Muscle layer of duodenum (tissue), 2 donors: ENCODE results near the gene SAFB.
"Not testable (repeated sequence)": the region's sequence is repeated elsewhere in the genome, so short reads cannot be mapped to it uniquely, and the experiment has no call there.

Source experiments
- H3K27ac ChIP-seq: one replicate; pipeline ENCODE4 v1.7.0; 2013; ENCODE audit warnings: mild to moderate bottlenecking, low read length
- H3K27me3 ChIP-seq: one replicate; pipeline ENCODE4 v1.7.0; 2013; ENCODE audit warnings: low read depth, mild to moderate bottlenecking, control low read depth, low read length
- H3K36me3 ChIP-seq, 2 donors: one replicate each; pipeline ENCODE4 v1.7.0; 2013; ENCODE audit warnings: low read length in 2 of 2, control low read depth in 1 of 2, mild to moderate bottlenecking in 1 of 2; ENCODE audit not compliant: insufficient read depth in 2 of 2, control insufficient read depth in 1 of 2
- H3K4me1 ChIP-seq, 2 donors: one replicate each; pipeline ENCODE4 v1.7.0; 2013; ENCODE audit warnings: low read length in 2 of 2, mild to moderate bottlenecking in 2 of 2, control low read depth in 1 of 2, moderate library complexity in 1 of 2; ENCODE audit not compliant: insufficient read depth in 2 of 2, control insufficient read depth in 1 of 2
- H3K4me3 ChIP-seq, 2 donors: one replicate each; pipeline ENCODE4 v1.7.0; 2013; ENCODE audit warnings: low read length in 2 of 2, low read depth in 1 of 2, mild to moderate bottlenecking in 1 of 2
- H3K9me3 ChIP-seq, 2 donors: one replicate each; pipeline ENCODE4 v1.7.0; 2013; ENCODE audit warnings: low read length in 2 of 2, control low read depth in 1 of 2, mild to moderate bottlenecking in 1 of 2; ENCODE audit not compliant: control insufficient read depth in 1 of 2
- donor health status: healthy.

Gene SAFB

GRCh38 chr19:5688262-5688881, 65.5 kb downstream of the SAFB start:
- not testable (repeated sequence) for H3K27me3 ChIP-seq, H3K9me3 ChIP-seq, H3K4me3 ChIP-seq, H3K27ac ChIP-seq
- peaks cover 0 to 23% of the 10 kb centered on the region in 2 donors for H3K4me1 ChIP-seq
- peaks cover 12 to 15% of the 10 kb centered on the region in 2 donors for H3K36me3 ChIP-seq

GRCh38 chr19:5690125-5690954, 67.5 kb downstream of the SAFB start, which contains the start of gene RPL36:
TSS of gene RPL36 (plus strand) at chr19:5690295. CDS start at chr19:5690508, 213 bp downstream.
- no peaks in the 10 kb centered on the region for H3K27me3 ChIP-seq
- peaks cover 15 to 34% of the 10 kb centered on the region in 2 donors for H3K36me3 ChIP-seq
- peak within 1 kb of the TSS; percentile 79 to 83 for H3K4me3 ChIP-seq
- H3K9me3 ChIP-seq: no peaks in the 10 kb centered on the region
- H3K27ac ChIP-seq: peak within 1 kb of the TSS; percentile 87
- H3K4me1 ChIP-seq: peaks cover 0 to 25% of the 10 kb centered on the region in 2 donors

- H3K36me3 ChIP-seq: peaks cover 18 to 43% of the 10 kb centered on the region in 2 donors
- no peaks in the 10 kb centered on the region for H3K27me3 ChIP-seq
- H3K4me3 ChIP-seq: peak overlapping the region; percentile 79 to 83
- H3K27ac ChIP-seq: peak overlapping the region; percentile 87
- peaks cover 0 to 25% of the 10 kb centered on the region in 2 donors for H3K4me1 ChIP-seq
- no peaks in the 10 kb centered on the region for H3K9me3 ChIP-seq
Observed at GRCh38 chr19:5690955-5691821, 68.3 kb downstream of the SAFB start.

GRCh38 chr19:5691822-5692722, 69.2 kb downstream of the SAFB start:
- Histone ChIP-seq H3K4me3 (peak overlapping the region in 1 of 2 donors; percentile 79), H3K27me3 (no peaks in the 10 kb centered on the region), H3K4me1 (peaks cover 0 to 25% of the 10 kb centered on the region in 2 donors), H3K36me3 (peaks cover 18 to 52% of the 10 kb centered on the region in 2 donors), H3K9me3 (no peaks in the 10 kb centered on the region), H3K27ac (no peak overlapping the region)

- H3K36me3 ChIP-seq: peaks cover 18 to 52% of the 10 kb centered on the region in 2 donors
- no peaks in the 10 kb centered on the region for H3K9me3 ChIP-seq
- H3K27ac ChIP-seq: no peak overlapping the region
- H3K27me3 ChIP-seq: no peaks in the 10 kb centered on the region
- H3K4me3 ChIP-seq: no peak overlapping the region
- H3K4me1 ChIP-seq: peaks cover 0 to 25% of the 10 kb centered on the region in 2 donors
Observed at GRCh38 chr19:5692723-5693194, 69.9 kb downstream of the SAFB start.

- no peak overlapping the region for H3K4me3 ChIP-seq
- H3K9me3 ChIP-seq: no peaks in the 10 kb centered on the region
- no peak overlapping the region for H3K27ac ChIP-seq
- H3K27me3 ChIP-seq: no peaks in the 10 kb centered on the region
- H3K36me3 ChIP-seq: peaks cover 18 to 56% of the 10 kb centered on the region in 2 donors
- peaks cover 0 to 25% of the 10 kb centered on the region in 2 donors for H3K4me1 ChIP-seq
Observed at GRCh38 chr19:5693195-5694166, 70.6 kb downstream of the SAFB start.

GRCh38 chr19:5694167-5694955, 71.5 kb downstream of the SAFB start:
- Histone ChIP-seq H3K4me1 (peaks cover 0 to 25% of the 10 kb centered on the region in 2 donors), H3K36me3 (peaks cover 18 to 65% of the 10 kb centered on the region in 2 donors), H3K4me3 (no peak overlapping the region), H3K27ac (no peak overlapping the region), H3K27me3 (no peaks in the 10 kb centered on the region), H3K9me3 (no peaks in the 10 kb centered on the region)

- Histone ChIP-seq H3K9me3 (no peaks in the 10 kb centered on the region), H3K4me1 (peaks cover 0 to 25% of the 10 kb centered on the region in 2 donors), H3K27ac (no peak overlapping the region), H3K36me3 (peaks cover 18 to 68% of the 10 kb centered on the region in 2 donors), H3K27me3 (no peaks in the 10 kb centered on the region), H3K4me3 (no peak overlapping the region)
Observed at GRCh38 chr19:5694956-5695648, 72.2 kb downstream of the SAFB start.
